NK-92 (cell line): ENCODE measurements around the gene PPP1R12B.
"Not testable (repeated sequence)": the region's sequence is repeated elsewhere in the genome, so short reads cannot be mapped to it uniquely, and the experiment has no call there.

Experiments used
- DNase-seq: peaks from one replicate; lab custom pipeline; 2025; ENCODE audit not compliant: unreplicated experiment; lab: John Stamatoyannopoulos, UW

Gene PPP1R12B

GRCh38 chr1:202578001-202578504 lies 229.6 kb downstream of the PPP1R12B start:
- no peak for DNase-seq

- DNase-seq, result no peak
Measured at GRCh38 chr1:202578565-202578964, 230.1 kb downstream of the PPP1R12B start.

GRCh38 chr1:202579806-202580205 lies 231.3 kb downstream of the PPP1R12B start:
- no peak for DNase-seq

GRCh38 chr1:202580619-202581018 lies 232.1 kb downstream of the PPP1R12B start:
- DNase-seq, result no peak

- not testable (repeated sequence) for DNase-seq
Measured at GRCh38 chr1:202582350-202582749, 233.9 kb downstream of the PPP1R12B start.

- no peak for DNase-seq
Measured at GRCh38 chr1:202584707-202585589, 236.4 kb downstream of the PPP1R12B start.

GRCh38 chr1:202585590-202585933 lies 237.1 kb downstream of the PPP1R12B start:
- DNase-seq, result no peak

- no peak for DNase-seq
Measured at GRCh38 chr1:202586018-202586821, 237.7 kb downstream of the PPP1R12B start.

- no peak for DNase-seq
Measured at GRCh38 chr1:202586871-202587270, 238.4 kb downstream of the PPP1R12B start.

GRCh38 chr1:202587859-202588485 lies 239.5 kb downstream of the PPP1R12B start:
- DNase-seq, result no peak

GRCh38 chr1:202588503-202589189 lies 240.1 kb downstream of the PPP1R12B start:
- DNase-seq, result no peak

- no peak for DNase-seq
Measured at GRCh38 chr1:202589190-202589930, 240.9 kb downstream of the PPP1R12B start.

GRCh38 chr1:202590126-202590525 lies 241.6 kb downstream of the PPP1R12B start:
- no peak for DNase-seq

GRCh38 chr1:202590975-202591411 lies 242.5 kb downstream of the PPP1R12B start:
- no peak for DNase-seq

- no peak for DNase-seq
Measured at GRCh38 chr1:202591515-202591914, 243.0 kb downstream of the PPP1R12B start.

- DNase-seq, result no peak
Measured at GRCh38 chr1:202592146-202592545, 243.6 kb downstream of the PPP1R12B start.

- DNase-seq, result no peak
Measured at GRCh38 chr1:202593845-202594244, 245.3 kb downstream of the PPP1R12B start.

- DNase-seq, result no peak
Measured at GRCh38 chr1:202596638-202597037, 248.1 kb downstream of the PPP1R12B start.

GRCh38 chr1:202597090-202597761 lies 248.7 kb downstream of the PPP1R12B start:
- DNase-seq, result no peak
